HG03108 (cell line): Measurements from ENCODE around the gene DRC7.
A peak's percentile ranks its signal among the peaks of the same experiment; 100 is the strongest.

Experiments used
- ATAC-seq: cut with Tn5 transposase; IDR thresholded peaks from one replicate; pipeline ENCODE4 v1.9.1; 2021; ENCODE audit warnings: moderate library complexity; ENCODE audit not compliant: unreplicated experiment

DRC7 gene

DNA sequence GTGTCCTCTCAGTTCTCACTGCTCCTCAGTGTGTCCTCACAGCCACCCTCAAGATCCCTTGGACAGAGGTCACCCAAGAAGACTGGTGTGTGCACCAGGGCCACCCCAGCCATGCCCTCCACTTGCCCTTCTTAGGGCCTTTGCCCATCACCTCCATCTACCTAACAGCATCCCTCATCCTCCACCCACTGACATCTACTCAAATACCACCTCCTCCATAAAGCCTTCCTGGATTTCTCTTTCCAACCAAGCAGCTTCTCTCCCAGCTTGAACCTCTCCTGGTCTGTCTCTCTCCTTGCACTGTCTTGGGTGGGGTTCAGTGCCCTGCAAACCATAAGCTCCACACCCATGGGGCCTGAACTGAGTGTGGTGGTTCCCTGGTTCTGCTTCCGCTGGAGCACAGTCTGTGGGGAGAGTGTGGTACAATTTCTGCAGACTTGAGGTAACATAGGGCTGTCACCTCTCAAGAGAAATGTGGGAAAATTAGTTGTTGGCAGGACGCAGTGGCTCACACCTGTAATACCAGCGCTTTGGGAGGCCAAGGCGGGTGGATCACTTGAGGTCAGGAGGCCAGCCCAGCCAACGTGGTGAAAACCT is 55.3 kb downstream of the DRC7 start:
- ATAC-seq = no peak

DNA sequence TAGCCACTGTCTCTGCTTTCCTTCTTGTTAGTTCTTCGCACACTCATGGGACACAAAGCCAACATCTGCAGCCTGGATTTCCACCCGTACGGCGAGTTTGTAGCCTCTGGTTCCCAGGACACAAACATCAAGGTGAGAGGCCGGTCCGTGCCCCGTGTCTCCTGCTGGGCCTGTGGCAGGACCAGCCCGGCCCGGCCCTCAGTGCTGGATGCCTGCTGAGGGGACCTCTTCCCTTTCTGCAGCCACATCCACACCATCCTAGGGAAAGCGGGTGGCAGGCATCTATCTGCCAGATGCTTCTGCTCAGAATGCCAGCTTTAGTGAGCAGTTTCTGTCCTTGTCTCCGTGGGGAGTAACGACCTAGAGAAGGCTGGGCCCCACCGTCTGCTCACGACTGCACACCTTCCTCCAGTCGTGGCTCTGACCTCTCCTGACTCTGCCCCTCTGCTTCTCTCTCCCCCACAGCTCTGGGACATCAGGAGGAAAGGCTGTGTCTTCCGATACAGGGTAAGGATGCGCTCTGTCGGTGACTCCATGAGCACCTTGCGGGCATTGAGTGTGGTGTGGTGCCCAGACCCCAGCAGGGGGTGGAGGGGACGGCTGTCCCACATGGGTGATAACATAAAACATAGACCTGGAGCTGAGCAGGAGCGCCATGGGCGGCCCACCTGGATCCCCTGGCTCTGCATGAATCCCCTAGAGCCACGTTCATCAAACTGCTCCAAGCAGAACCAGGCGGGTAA is 56.4 kb downstream of the DRC7 start:
- no peak for ATAC-seq

- ATAC-seq = no peak
Observed at GRCh38 chr16:57751539-57752202, 57.1 kb downstream of the DRC7 start.

DNA sequence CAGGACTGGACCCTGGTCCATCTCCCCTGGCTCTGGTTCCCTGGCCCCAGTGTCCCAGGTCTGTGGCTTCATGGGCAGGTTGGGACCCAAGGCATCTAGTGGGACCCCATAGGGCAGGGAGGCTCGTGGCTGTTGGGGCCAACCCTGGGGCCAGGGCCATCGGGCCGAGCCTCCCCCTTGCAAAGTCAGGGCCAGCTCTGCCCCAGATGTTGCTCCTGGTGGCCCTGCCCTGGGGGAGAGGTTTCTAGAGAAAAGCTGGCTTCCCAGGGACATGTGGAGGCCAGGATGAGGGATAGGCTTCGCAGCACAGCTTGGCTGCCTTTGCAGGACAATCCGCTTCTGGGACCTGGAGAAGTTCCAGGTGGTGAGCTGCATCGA is 57.6 kb downstream of the DRC7 start:
- no peak for ATAC-seq

DNA sequence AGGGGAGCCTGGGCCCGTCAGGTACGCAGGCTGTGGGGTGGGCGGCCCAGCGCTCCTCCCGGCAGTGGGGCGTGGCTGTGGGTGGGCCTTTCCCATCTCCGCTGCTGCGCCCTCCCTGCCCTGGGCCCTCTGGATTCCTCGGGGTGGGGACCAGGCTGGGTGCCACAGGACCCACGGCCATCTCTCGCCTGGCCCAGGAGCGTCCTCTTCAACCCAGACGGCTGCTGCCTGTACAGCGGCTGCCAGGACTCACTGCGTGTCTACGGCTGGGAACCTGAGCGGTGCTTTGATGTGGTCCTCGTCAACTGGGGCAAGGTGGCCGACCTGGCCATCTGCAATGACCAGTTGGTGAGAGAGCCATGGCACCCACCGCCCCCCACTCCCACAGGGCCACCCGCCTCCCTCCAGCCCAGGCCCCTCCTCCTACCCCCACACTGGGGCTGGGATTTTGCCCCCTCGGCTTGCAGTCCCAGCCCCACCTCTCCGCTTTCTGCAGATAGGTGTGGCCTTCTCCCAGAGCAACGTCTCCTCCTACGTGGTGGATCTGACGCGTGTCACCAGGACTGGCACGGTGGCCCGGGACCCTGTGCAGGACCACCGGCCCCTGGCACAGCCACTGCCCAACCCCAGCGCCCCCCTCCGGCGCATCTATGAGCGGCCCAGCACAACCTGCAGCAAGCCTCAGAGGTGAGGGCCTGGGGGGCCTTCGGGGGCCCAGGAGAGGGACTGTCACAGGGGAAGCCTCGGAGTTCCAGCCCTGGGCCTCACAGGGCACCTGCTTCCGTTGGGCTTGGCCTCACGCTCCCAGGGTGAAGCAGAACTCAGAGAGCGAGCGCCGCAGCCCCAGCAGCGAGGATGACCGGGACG is 58.2 kb downstream of the DRC7 start:
- ATAC-seq = no peak

DNA sequence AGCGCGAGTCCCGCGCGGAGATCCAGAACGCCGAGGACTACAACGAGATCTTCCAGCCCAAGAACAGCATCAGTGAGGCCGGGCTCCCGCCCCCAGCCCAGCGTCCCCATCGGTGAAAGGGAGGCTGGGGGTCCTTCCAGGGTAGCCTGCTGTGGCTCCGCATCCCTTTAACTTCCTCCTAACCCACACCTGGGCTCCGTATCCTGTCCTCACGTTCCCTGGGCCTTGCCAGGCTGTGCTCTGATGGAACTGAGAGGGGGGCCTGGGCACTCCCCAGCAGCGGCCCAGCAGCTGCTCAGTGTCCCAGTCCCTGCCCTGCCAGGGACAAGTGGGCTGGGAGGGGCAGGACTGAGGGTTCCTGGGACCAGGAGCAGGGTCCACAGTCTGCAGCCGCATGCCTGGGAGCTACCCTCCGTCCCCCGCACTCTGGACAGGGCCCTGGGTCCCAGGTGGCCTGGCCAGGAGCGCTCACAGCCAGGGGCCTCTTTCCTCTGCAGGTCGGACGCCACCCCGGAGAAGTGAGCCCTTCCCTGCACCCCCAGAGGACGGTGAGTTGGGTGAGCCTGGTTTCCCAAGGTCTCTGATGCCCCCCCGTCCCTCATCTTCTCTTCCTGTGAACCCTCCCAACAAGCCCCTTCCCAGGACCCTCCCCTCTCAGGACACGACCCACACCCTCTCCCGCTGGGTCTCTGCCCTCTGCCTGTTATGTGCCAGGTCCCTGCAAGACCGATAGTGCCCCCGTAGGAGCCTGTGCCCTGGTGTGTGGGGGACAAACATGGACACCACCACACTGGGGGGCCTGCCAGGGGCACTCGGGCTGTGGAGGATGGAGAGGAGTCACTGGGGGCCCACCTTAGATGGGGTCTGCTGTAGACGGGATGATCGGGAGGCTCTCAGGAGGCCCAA is 59.1 kb downstream of the DRC7 start:
- no peak for ATAC-seq

- no peak for ATAC-seq
Observed at GRCh38 chr16:57754354-57755060, 59.9 kb downstream of the DRC7 start.

GRCh38 chr16:57755061-57755684 is 60.6 kb downstream of the DRC7 start:
- no peak for ATAC-seq

- no peak for ATAC-seq
Observed at GRCh38 chr16:57755726-57756423, 61.3 kb downstream of the DRC7 start.

- ATAC-seq = no peak
Observed at GRCh38 chr16:57756424-57757325, 62.1 kb downstream of the DRC7 start.

DNA sequence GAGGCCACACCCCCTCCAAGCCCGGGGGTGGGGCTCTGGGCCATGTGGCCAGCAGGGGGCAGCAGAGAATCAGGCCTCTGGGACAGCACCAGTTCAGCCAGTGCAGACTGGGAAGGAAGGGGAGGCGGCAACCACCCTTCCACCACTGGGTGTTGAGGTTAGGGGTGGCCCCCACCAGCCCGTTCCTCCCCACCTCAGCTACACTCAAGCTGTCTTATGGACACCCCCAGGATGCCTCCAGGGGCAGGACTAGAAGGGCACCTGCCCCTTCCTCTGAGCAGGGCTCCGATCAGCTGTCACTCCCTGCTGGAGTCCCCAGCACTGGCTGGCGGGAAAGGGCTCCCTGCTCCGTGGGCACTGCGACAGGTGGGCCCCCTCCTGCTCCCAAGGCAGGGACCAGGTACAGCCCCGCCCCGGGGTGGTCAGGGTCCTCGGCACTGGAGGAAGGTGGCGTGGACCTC is 62.8 kb downstream of the DRC7 start:
- ATAC-seq = peak; percentile 83

- no peak for ATAC-seq
Observed at GRCh38 chr16:57757883-57758282, 63.3 kb downstream of the DRC7 start.

DNA sequence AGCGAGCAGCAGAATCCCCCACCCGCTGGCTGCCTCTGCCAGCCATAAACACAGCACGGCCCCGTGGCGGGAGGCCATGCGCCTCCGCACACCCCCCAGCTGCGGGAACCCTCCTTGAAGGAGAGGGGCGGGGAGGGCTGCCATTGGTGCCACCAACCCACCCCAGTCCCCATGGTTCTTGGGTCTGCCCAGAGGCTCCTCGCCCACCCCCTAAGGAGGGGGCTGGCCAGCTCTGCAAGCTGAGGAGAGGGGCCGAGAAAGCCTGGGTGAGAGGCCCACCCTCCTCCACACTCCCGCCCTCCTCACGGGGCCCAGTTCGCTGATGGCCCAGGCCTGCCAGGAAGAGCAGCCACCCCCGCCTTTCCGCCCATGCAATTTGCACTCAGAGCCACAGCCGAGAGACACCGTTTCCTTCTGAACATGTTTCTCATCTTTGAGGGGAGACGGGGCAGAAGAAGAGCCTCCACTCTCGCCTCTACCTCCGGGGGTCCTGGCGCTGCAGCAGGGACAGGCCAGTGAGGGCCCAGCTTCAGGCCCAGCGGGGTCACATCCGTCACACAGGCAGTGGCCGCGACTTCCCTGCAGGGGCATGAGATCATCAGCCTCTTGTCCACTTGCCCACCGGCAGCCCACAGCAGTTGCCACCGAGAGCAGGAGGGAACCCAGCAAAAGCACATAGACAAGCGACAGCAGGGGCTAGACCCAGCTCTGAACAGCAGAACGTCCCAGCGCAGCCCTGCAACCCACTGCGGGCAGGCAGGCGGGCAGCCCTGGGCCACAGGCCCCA is 63.9 kb downstream of the DRC7 start:
- no peak for ATAC-seq

DNA sequence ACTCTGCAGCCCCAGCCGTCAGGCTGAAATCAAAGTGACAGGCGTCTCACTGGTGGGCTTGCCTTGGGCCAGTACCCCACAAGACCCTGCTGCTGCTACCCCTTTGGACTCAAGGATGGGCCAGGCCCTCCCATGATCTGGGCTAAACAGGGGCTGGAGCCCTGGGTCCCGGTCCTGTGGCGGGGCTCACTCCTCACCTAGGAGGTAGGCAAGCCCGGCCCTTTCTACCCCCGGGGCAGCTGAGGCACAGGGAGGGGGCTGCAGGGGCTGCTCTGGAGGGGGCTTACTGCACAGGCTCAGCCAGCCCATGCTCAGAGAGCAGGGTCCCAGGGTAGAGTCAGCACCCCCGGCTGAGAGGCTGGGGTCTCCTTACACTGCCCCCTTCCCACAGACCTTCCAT is 64.5 kb downstream of the DRC7 start:
- no peak for ATAC-seq

GRCh38 chr16:57759541-57760356 is 65.1 kb downstream of the DRC7 start:
- ATAC-seq = no peak
